T-helper 1 cell treated with Interleukin-12 subunit alpha and Interleukin-12 subunit beta and Interleukin-4 antibody, amounts not matched to agents 30 μg/mL and 1 μg/mL, for 36 hours (primary cell): ENCODE results near the gene SLC39A11.
A peak's percentile ranks its signal among the peaks of the same experiment; 100 is the strongest.
"Not testable (repeated sequence)": the region's sequence is repeated elsewhere in the genome, so short reads cannot be mapped to it uniquely, and the experiment has no call there.

ENCODE experiments used
- H3K27ac Mint-ChIP-seq: one replicate; pipeline ENCODE4 v1.8.0; 2021; ENCODE audit warnings: mild to moderate bottlenecking, mixed read lengths
- H3K27me3 Mint-ChIP-seq: one replicate; pipeline ENCODE4 v1.8.0; 2021; ENCODE audit warnings: low read depth, mixed read lengths
- H3K36me3 Mint-ChIP-seq: one replicate; pipeline ENCODE4 v1.8.0; 2021; ENCODE audit warnings: low read depth, mixed read lengths
- H3K4me1 Mint-ChIP-seq: one replicate; pipeline ENCODE4 v1.8.0; 2021; ENCODE audit warnings: low read depth, mixed read lengths
- H3K4me3 Mint-ChIP-seq: one replicate; pipeline ENCODE4 v1.8.0; 2021; ENCODE audit warnings: mild to moderate bottlenecking, moderate library complexity, mixed read lengths
- H3K9me3 Mint-ChIP-seq: one replicate; pipeline ENCODE4 v1.8.0; 2021; ENCODE audit warnings: mixed read lengths

The SLC39A11 gene

DNA sequence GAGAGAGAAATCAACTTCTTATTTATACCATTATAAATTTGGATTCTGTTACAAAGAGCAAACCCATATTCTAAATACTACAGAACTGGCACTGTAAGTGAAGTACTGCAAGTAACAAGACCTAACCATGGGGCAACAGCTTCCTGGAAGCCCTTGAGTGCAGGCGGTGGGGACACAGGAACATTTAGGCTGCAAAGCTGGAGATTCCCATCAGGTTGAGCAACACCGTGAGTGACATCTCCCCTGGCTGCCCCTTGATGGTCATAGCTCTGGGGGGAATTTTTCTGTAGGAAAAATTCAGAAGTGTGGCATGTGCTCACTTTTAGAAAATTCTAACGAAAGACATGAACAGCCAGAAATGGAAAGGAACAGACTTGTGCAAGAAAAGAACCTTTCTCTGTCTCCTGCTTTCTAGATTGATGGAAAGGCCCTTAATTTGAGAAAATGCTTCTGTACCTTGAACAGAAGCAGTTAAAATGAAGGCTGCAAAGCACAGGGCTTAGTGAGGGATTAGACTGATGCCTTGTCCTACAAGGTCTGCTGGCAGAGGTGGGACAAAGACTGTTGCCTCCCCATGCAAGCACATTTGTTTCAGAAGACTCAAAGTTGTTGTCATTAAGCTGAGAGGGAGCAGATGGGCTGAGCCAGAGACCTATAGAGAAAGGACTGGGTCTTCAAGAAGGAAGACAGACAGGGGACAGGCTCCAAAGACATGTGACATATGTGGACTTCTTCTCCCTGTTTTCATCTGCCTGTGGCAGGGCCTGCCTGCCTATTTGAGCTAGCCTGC lies 380.8 kb downstream of the SLC39A11 start:
- Mint-ChIP-seq H3K4me3 (peak overlapping the region; percentile 75), H3K36me3 (peaks cover 34% of the 10 kb centered on the region), H3K27ac (no peak overlapping the region), H3K4me1 (peaks cover 53% of the 10 kb centered on the region), H3K9me3 (peaks cover 30% of the 10 kb centered on the region), H3K27me3 (no peaks in the 10 kb centered on the region)

DNA sequence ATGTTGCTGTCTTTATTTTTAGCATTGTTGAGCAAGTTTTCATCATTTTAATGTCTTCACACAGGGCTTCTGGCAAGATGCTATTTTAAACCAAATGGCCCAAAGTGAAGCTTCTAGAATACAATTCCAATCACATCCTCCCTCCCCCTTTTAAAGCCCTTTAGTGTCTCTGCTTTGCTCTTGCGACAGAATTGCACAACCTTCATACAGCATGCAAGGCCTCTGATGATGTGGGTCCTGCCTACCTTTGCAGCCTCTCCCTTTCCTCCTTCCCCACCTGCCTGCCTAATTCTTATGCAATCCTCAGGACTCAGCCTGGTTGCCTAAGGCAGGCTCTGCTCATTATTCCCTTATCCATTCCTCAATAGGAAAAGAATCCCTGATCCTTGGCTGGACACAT lies 381.7 kb downstream of the SLC39A11 start:
- Mint-ChIP-seq H3K4me1 (peaks cover 62% of the 10 kb centered on the region), H3K27ac (peak overlapping the region; percentile 95), H3K4me3 (peak overlapping the region; percentile 75), H3K9me3 (peaks cover 32% of the 10 kb centered on the region), H3K27me3 (no peaks in the 10 kb centered on the region), H3K36me3 (peaks cover 34% of the 10 kb centered on the region)

DNA sequence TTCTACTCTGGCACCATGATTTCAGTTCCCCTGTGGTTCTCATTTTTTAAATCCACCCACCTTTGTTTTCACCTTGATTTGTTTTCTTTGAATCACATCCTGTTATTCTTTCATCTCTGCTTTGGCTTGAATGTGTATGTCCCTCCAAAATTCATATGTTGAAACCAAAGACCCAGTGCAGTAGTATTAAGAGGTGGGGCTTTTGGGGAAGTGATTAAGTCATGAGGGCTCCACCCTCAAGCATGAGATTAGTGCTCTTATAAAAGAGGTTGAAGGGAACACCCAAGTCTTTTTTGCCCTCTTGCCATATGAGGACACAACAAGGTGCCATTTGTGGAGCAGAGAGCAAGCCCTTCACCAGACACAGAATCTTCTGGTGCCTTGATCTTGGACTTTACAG lies 382.3 kb downstream of the SLC39A11 start:
- Mint-ChIP-seq H3K27me3 (no peaks in the 10 kb centered on the region), H3K27ac (peak overlapping the region; percentile 95), H3K4me1 (peaks cover 63% of the 10 kb centered on the region), H3K36me3 (peaks cover 34% of the 10 kb centered on the region), H3K4me3 (peak overlapping the region; percentile 75), H3K9me3 (peaks cover 33% of the 10 kb centered on the region)

DNA sequence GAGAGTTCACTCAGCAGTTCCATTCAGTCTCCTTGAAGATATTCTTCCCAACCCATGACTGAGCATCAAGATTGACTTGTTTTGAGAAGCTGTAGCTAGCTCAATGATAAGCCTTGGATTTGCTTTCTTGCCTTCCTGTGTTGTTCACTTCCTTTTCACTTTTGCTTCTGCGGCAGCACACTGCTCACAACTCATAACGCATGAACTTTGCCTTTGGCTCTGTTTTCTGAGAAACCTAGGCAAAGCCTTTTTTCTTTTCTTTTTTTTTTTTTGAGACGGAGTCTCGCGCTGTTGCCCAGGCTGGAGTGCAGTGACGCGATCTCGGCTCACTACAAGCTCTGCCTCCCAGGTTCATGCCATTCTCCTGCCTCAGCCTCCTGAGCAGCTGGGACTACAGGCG lies 383.8 kb downstream of the SLC39A11 start:
- H3K27me3 Mint-ChIP-seq = not testable (repeated sequence)
- Mint-ChIP-seq H3K9me3 (peaks cover 33% of the 10 kb centered on the region), H3K4me3 (peak overlapping the region; percentile 65), H3K36me3 (peaks cover 33% of the 10 kb centered on the region), H3K27ac (peak overlapping the region; percentile 95), H3K4me1 (peaks cover 60% of the 10 kb centered on the region)

DNA sequence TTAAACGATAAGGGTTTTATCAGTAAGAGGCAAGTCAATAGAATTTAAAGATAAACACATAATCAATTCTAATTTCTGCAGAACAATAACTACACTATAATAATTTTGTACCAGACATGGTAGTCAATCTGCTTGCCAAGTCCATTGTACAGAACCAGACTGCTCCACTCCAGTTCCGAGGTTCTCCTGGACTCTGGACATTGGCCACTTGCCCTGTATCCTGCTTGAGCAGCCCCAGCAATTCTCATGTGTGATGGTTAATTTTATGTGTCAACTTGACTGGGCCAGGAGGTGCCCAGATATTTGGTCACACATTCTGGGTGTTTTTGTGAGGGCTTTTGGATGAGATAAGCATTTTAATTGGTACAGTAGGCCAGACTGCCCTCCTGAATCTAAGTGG lies 384.6 kb downstream of the SLC39A11 start:
- Mint-ChIP-seq H3K27me3 (no peaks in the 10 kb centered on the region), H3K9me3 (peaks cover 33% of the 10 kb centered on the region), H3K36me3 (peaks cover 30% of the 10 kb centered on the region), H3K4me3 (no peak overlapping the region), H3K27ac (no peak overlapping the region), H3K4me1 (peaks cover 60% of the 10 kb centered on the region)

DNA sequence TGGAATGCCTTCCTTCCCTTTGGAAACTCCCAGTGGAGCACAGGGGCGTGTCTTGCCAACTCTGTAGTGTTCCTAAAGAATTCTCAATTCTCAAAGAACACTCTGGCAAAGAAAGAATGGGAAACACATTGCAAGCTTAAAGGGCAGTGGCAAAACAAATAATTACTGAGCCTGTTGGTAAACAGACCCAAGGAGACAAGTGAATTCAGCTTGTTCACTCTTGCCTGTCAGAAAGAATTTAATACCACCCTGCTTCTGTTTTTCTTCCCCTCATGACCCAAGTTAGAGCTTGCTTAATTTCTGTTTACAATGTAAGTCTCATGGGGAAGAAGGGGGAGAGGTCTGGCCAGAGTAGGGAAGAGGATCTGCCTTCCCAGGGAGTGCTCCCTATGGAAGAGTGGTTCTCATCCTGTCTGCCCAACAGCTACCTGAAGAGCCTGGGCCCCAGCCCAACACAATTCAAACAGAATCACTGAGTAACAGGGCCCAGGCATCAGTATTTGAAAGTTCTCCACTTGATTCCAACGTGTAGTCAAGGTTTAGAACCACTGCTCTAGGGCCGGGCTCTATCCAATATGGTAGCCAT lies 386.0 kb downstream of the SLC39A11 start:
- peaks cover 59% of the 10 kb centered on the region for H3K4me1 Mint-ChIP-seq
- no peaks in the 10 kb centered on the region for H3K27me3 Mint-ChIP-seq
- H3K9me3 Mint-ChIP-seq = peaks cover 31% of the 10 kb centered on the region

DNA sequence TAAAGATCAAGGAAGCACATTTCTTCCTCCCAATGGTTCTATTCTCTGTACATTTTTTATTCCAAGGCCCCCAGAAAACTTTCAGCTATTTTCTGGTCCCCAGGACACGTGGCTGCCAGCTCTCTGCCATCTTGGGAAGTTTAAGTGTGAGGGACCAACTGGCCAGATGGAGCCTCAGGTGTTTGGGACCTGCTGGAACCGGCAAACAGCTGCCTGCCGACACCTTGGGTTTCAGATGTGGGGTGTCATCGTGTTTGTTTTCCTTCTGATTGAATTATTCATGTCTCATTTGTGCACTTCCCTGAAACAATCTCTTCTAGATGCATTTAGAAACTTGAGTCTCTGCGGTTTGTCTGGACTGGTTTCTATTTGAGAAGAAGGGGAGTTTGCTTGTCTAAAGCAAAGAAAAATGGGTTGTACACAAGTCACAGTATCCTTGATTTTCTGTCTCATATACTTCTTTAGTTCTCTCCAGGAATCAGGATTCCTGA lies 386.5 kb downstream of the SLC39A11 start:
- peaks cover 55% of the 10 kb centered on the region for H3K4me1 Mint-ChIP-seq
- H3K27me3 Mint-ChIP-seq = no peaks in the 10 kb centered on the region
- peak overlapping the region; percentile 89 for H3K27ac Mint-ChIP-seq
- H3K9me3 Mint-ChIP-seq = peaks cover 27% of the 10 kb centered on the region
- H3K4me3 Mint-ChIP-seq = no peak overlapping the region
- peaks cover 16% of the 10 kb centered on the region for H3K36me3 Mint-ChIP-seq

More for the DNA sequence above, 386.0 kb downstream of the SLC39A11 start:
- Mint-ChIP-seq H3K27ac (peak overlapping the region; percentile 89), H3K4me3 (no peak overlapping the region), H3K36me3 (peaks cover 20% of the 10 kb centered on the region)

DNA sequence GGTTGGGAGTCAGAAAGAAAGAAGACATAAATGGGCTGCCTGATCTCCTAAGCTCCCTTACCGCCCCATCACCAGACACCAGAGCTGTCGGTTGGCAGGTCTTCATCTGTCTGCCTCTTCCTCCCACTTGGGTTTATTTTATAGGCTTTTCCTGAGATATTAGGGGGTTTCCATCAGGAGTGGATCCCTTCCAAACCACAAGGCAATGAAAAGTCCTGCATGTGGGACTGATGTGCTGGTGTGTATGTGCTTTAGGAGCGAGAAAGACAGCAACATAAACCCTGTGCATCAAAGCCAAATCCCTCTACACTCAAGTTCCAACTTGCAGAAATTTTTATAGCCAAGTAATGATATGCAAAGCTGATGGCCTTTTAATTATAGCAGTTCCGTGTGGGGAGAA lies 389.5 kb downstream of the SLC39A11 start:
- H3K4me1 Mint-ChIP-seq = peaks cover 42% of the 10 kb centered on the region
- H3K27ac Mint-ChIP-seq = no peak overlapping the region
- H3K9me3 Mint-ChIP-seq = peaks cover 16% of the 10 kb centered on the region
- no peaks in the 10 kb centered on the region for H3K27me3 Mint-ChIP-seq
- no peak overlapping the region for H3K4me3 Mint-ChIP-seq
- peaks cover 12% of the 10 kb centered on the region for H3K36me3 Mint-ChIP-seq

DNA sequence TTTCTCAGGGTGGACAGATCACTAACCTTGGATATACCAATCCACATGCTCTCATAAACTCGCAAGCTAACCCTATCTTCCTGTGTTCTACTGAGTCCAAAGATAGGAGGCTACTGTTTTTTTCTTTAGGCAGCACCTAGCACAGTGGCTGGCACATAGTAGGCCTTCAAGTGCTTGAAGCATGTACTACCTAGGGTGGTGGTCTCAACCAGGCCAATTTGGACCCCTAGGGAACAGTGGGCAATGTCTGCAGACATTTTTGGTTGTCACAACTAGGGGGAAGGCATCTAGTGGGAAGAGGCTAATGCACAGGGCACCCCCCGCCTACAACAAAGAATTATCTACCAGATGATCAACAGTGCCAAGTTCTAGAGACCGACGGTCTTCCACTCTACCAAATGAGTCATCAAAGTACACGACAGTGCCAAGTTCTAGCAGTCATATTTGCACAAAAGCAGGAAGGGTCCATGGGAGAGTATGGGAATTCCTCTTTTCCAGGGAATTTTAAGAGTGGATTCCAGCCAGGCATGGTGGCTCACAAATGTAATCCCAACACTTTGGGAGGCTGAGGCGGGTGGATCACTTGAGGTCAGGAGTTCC lies 390.3 kb downstream of the SLC39A11 start:
- Mint-ChIP-seq H3K27me3 (no peaks in the 10 kb centered on the region), H3K4me1 (peaks cover 39% of the 10 kb centered on the region), H3K27ac (no peak overlapping the region), H3K4me3 (no peak overlapping the region), H3K9me3 (peaks cover 10% of the 10 kb centered on the region), H3K36me3 (peaks cover 7% of the 10 kb centered on the region)

DNA sequence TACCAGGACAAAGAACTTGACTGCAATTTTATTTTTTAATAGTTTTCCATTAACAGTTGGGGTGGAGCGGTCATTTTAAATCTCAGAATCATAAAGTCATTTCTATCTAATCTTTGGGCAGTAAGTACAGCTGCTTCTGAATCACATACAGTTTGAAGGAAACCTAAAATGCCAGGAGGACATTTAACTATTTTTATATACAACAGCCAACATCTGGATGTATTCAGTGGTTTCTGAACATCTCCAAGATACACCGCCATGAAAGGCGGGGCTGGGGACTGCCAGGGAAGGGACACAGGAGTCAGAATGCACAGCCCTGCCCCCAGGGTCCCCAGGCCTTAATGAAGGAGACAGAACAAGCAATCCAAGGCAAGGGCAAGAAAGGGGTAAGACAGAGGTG lies 392.3 kb downstream of the SLC39A11 start:
- Mint-ChIP-seq H3K27ac (no peak overlapping the region), H3K4me3 (no peak overlapping the region), H3K9me3 (peaks cover 5% of the 10 kb centered on the region), H3K36me3 (peaks cover 7% of the 10 kb centered on the region), H3K27me3 (no peaks in the 10 kb centered on the region), H3K4me1 (peaks cover 24% of the 10 kb centered on the region)

DNA sequence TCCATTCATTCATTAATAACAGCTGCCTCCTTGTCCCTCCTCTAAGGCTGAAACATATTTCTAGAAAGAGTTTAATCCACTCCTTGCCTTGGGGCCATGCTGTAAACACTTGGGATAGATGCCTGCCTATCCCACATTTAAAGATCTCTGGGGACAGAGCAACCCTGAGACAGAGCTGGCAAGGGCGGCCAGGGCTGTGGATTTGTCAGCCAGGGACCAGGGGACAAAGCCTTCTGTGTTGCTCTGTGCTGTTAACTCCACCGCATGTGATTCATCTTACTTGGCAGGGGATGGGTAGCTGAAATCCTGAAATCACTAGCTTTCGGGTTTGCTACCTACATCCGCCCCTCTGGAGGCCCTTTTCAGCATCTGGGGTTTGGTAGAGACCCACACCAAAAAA lies 392.9 kb downstream of the SLC39A11 start:
- Mint-ChIP-seq H3K36me3 (peaks cover 4% of the 10 kb centered on the region), H3K9me3 (peaks cover 5% of the 10 kb centered on the region), H3K4me3 (no peak overlapping the region), H3K27me3 (no peaks in the 10 kb centered on the region), H3K27ac (no peak overlapping the region), H3K4me1 (peaks cover 21% of the 10 kb centered on the region)

DNA sequence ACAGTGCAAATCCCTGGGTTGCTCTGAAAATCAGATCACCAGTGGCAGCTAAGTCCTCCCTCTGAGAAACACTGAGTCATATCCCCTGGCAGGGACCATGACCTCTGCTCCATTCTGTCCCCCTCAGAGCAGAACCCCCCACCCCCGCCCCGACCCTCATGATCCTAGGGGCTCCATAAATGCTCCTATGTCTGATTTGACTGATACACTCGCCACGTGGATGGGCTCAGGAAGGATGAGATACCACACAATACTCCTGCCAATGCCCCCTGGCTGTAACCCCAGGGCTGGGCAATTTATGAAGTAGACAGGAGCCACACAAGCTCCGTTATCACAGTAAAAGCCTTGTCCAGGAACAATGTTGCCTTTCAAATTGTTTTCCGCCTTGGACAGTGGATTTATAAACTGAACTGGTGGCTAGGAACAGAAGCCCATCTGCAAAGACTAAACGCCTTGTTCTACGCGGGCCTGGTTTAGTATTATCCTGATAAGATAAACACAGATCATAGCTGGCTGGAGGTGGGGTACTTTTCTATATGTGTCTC lies 394.8 kb downstream of the SLC39A11 start:
- Mint-ChIP-seq H3K9me3 (peaks cover 5% of the 10 kb centered on the region), H3K27ac (no peak overlapping the region), H3K27me3 (no peaks in the 10 kb centered on the region), H3K36me3 (peaks cover 4% of the 10 kb centered on the region), H3K4me3 (no peak overlapping the region), H3K4me1 (peaks cover 21% of the 10 kb centered on the region)

DNA sequence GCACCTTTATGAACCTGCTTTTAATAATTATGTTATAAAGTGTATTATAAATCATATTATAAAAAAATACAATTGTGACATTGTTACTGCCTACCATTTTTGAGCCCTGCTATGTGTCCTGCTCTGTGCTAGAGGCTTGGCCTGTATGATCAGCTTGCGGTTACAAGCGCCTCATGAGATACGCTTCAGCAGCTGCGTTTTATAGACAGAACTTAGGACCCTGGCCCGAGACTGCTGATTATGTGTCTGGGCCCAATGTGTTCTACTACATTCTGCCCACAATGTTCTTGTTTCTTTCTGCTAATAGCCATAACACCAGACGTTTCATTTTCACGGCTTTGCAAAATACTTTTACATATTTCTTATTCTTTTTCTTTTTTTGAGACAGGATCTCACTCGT lies 395.8 kb downstream of the SLC39A11 start:
- Mint-ChIP-seq H3K27me3 (no peaks in the 10 kb centered on the region), H3K9me3 (peaks cover 5% of the 10 kb centered on the region), H3K27ac (no peak overlapping the region), H3K4me1 (peaks cover 18% of the 10 kb centered on the region), H3K4me3 (no peak overlapping the region), H3K36me3 (peaks cover 4% of the 10 kb centered on the region)

DNA sequence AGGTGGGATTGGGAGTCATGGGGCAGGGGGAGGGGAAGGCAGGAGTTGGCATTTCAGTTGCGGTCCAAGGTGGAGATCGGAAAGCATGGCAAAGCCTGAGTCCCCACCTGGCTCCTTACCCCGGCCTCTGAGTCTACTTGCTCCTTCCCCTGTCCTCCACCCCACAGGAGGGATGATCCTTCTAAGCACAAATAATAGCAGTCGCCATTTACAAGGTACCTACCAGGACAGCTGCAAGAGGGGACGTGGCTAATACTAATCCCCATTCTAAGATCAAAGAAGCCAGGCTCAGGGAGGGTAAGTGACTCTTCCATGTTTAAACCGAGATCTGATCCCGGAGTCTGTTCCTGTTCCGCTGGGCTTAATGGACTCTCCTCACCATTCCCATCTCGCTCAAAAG lies 396.3 kb downstream of the SLC39A11 start:
- Mint-ChIP-seq H3K36me3 (peaks cover 4% of the 10 kb centered on the region), H3K27me3 (no peaks in the 10 kb centered on the region), H3K9me3 (peaks cover 5% of the 10 kb centered on the region), H3K4me3 (no peak overlapping the region), H3K4me1 (peaks cover 15% of the 10 kb centered on the region), H3K27ac (no peak overlapping the region)

DNA sequence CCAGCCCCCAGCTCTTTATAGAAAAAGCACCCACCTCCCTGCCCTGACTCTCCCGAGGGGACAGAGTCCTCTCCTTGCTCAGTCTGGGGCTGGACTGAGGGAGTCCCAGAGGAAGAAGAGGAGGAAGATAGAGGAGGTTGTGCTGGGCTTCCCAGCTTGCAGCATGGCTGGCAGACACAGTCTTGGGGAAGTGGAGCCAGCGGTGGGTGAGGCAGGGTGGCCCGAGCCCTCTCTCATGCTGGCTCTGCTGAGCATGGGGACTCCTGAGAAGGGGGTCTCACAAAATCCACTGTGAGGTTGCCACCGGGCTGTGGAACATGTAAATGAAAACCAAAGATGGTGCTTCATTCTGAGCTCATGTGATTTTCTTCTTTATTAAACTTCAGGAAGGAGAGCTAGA lies 398.5 kb downstream of the SLC39A11 start:
- H3K4me1 Mint-ChIP-seq = peaks cover 2% of the 10 kb centered on the region
- no peaks in the 10 kb centered on the region for H3K9me3 Mint-ChIP-seq
- no peak overlapping the region for H3K4me3 Mint-ChIP-seq
- H3K27ac Mint-ChIP-seq = no peak overlapping the region
- H3K27me3 Mint-ChIP-seq = no peaks in the 10 kb centered on the region
- no peaks in the 10 kb centered on the region for H3K36me3 Mint-ChIP-seq
